H9 (cell line): ENCODE results near the gene LIPA. TPM values are rescaled to one million over a fixed set of nuclear protein-coding genes. Genes with fewer than 3 reads are reported as not detected.

ENCODE experiments used
- DNase-seq: peaks from one replicate; pipeline ENCODE4 v3.0.0-alpha.2; 2017
- H2AFZ ChIP-seq: one replicate; pipeline ENCODE4 v1.6.1; 2013; ENCODE audit warnings: mild to moderate bottlenecking, low read length, control low read depth, moderate library complexity
- H2AK5ac ChIP-seq: 2 replicates; pipeline ENCODE4 v1.6.1; 2013; ENCODE audit warnings: low read length, control low read depth, mixed read lengths; ENCODE audit not compliant: insufficient read length
- H2BK120ac ChIP-seq: one replicate; pipeline ENCODE4 v1.6.1; 2013; ENCODE audit warnings: low read depth, mild to moderate bottlenecking, low read length, control low read depth, inconsistent platforms; ENCODE audit not compliant: poor library complexity, severe bottlenecking
- H2BK12ac ChIP-seq: 2 replicates; pipeline ENCODE4 v1.6.1; 2013; ENCODE audit warnings: low read length, control low read depth, mixed read lengths, low read depth; ENCODE audit not compliant: insufficient read length
- H2BK15ac ChIP-seq: 2 replicates; pipeline ENCODE4 v1.6.1; 2013; ENCODE audit warnings: low read depth, low read length, control low read depth
- H2BK20ac ChIP-seq: one replicate; pipeline ENCODE4 v1.6.1; 2013; ENCODE audit warnings: low read depth, mild to moderate bottlenecking, low read length, control low read depth, inconsistent platforms; ENCODE audit not compliant: poor library complexity, severe bottlenecking
- H2BK5ac ChIP-seq: 2 replicates; pipeline ENCODE4 v1.6.1; 2013; ENCODE audit warnings: low read length, control low read depth, mixed read lengths; ENCODE audit not compliant: insufficient read length
- H3K14ac ChIP-seq: 2 replicates; pipeline ENCODE4 v1.6.1; 2013; ENCODE audit warnings: low read length, control low read depth; ENCODE audit not compliant: insufficient read depth
- H3K18ac ChIP-seq: 2 replicates; pipeline ENCODE4 v1.6.1; 2013; ENCODE audit warnings: low read depth, mild to moderate bottlenecking, mixed read lengths, low read length, control low read depth; ENCODE audit not compliant: insufficient read length
- H3K23ac ChIP-seq: 2 replicates; pipeline ENCODE4 v1.6.1; 2013; ENCODE audit warnings: low read length, control low read depth, mixed read lengths, low read depth; ENCODE audit not compliant: insufficient read length
- H3K23me2 ChIP-seq: 2 replicates; pipeline ENCODE4 v1.6.1; 2013; ENCODE audit warnings: low read depth, mild to moderate bottlenecking, mixed read lengths, low read length, control low read depth; ENCODE audit not compliant: insufficient read length, poor library complexity, severe bottlenecking
- H3K27ac ChIP-seq: 2 replicates; pipeline ENCODE4 v1.5.1; 2013; ENCODE audit warnings: low read length, control low read depth, mixed read lengths, low read depth; ENCODE audit not compliant: insufficient read length
- H3K27me3 ChIP-seq: 2 replicates; pipeline ENCODE4 v1.6.1; 2013; ENCODE audit warnings: low read length, control low read depth, inconsistent platforms; ENCODE audit not compliant: insufficient read depth
- H3K4ac ChIP-seq: 2 replicates; pipeline ENCODE4 v1.6.1; 2013; ENCODE audit warnings: low read depth, mild to moderate bottlenecking, control low read depth, inconsistent platforms, low read length, moderate library complexity
- H3K4me1 ChIP-seq: 2 replicates; pipeline ENCODE4 v1.6.1; 2013; ENCODE audit warnings: low read length, control low read depth, inconsistent platforms; ENCODE audit not compliant: insufficient read depth
- H3K4me2 ChIP-seq: 2 replicates; pipeline ENCODE4 v1.6.1; 2013; ENCODE audit warnings: low read length, control low read depth, mixed read lengths; ENCODE audit not compliant: insufficient read length, insufficient read depth
- H3K56ac ChIP-seq: 2 replicates; pipeline ENCODE4 v1.6.1; 2013; ENCODE audit warnings: low read depth, mild to moderate bottlenecking, mixed read lengths, low read length, control low read depth; ENCODE audit not compliant: insufficient read length
- H3K79me1 ChIP-seq: 2 replicates; pipeline ENCODE4 v1.6.1; 2013; ENCODE audit warnings: low read depth, mild to moderate bottlenecking, moderate library complexity, low read length, control low read depth, inconsistent platforms; ENCODE audit not compliant: insufficient read depth, poor library complexity, severe bottlenecking
- H3K79me2 ChIP-seq: 2 replicates; pipeline ENCODE4 v1.6.1; 2013; ENCODE audit warnings: low read length, control low read depth, inconsistent platforms; ENCODE audit not compliant: insufficient read depth
- H3K9ac ChIP-seq: 2 replicates; pipeline ENCODE4 v1.6.1; 2013; ENCODE audit warnings: low read length, control low read depth, mixed read lengths; ENCODE audit not compliant: insufficient read length; ENCODE audit errors: extremely low read depth
- H3K9me3 ChIP-seq: one replicate; pipeline ENCODE4 v1.6.1; 2013; ENCODE audit warnings: low read depth, low read length, inconsistent platforms; ENCODE audit not compliant: control insufficient read depth
- H3T11ph ChIP-seq: one replicate; pipeline ENCODE4 v1.6.1; 2013; ENCODE audit warnings: mild to moderate bottlenecking, low read length, control low read depth, inconsistent platforms
- H4K20me1 ChIP-seq: one replicate; pipeline ENCODE4 v1.6.1; 2013; ENCODE audit not compliant: control insufficient read depth, insufficient read length, insufficient read depth
- H4K5ac ChIP-seq: 2 replicates; pipeline ENCODE4 v1.6.1; 2013; ENCODE audit warnings: low read depth, mild to moderate bottlenecking, mixed read lengths, low read length, control low read depth; ENCODE audit not compliant: insufficient read length
- H4K8ac ChIP-seq: replicated peaks from 2 replicates; pipeline ENCODE4 v1.6.1; 2013; ENCODE audit warnings: low read length, control low read depth, mixed read lengths, low read depth; ENCODE audit not compliant: insufficient read length
- H4K91ac ChIP-seq: 2 replicates; pipeline ENCODE4 v1.6.1; 2013; ENCODE audit warnings: low read depth, mild to moderate bottlenecking, moderate library complexity, mixed read lengths, low read length, control low read depth; ENCODE audit not compliant: insufficient read length
- H3K27ac Mint-ChIP-seq, 3 experiments: 2 replicates in 2 of 3; 3 replicates in 1 of 3; pipeline ENCODE4 v1.8.0; 2020 to 2021; ENCODE audit warnings: mixed read lengths in 3 of 3, mild to moderate bottlenecking in 1 of 3, moderate library complexity in 1 of 3
- H3K27me3 Mint-ChIP-seq: 2 replicates; pipeline ENCODE4 v1.8.0; 2021; ENCODE audit warnings: low read depth, mild to moderate bottlenecking, moderate library complexity, mixed read lengths
- H3K36me3 Mint-ChIP-seq, 3 experiments: 2 replicates in 2 of 3; 3 replicates in 1 of 3; pipeline ENCODE4 v1.8.0; 2020 to 2021; ENCODE audit warnings: low read depth in 3 of 3, mixed read lengths in 3 of 3; ENCODE audit not compliant: insufficient read depth in 1 of 3
- H3K4me1 Mint-ChIP-seq, 2 experiments: 2 replicates each; pipeline ENCODE4 v1.8.0; 2020; ENCODE audit warnings: mixed read lengths in 2 of 2
- H3K4me3 Mint-ChIP-seq, 2 experiments: 2 replicates in 1 of 2; 3 replicates in 1 of 2; pipeline ENCODE4 v1.8.0; 2020 to 2021; ENCODE audit warnings: mild to moderate bottlenecking in 2 of 2, mixed read lengths in 2 of 2, moderate library complexity in 1 of 2
- H3K9me3 Mint-ChIP-seq, 2 experiments: 2 replicates in 1 of 2; 3 replicates in 1 of 2; pipeline ENCODE4 v1.8.0; 2020; ENCODE audit warnings: mild to moderate bottlenecking in 2 of 2, mixed read lengths in 2 of 2, moderate library complexity in 1 of 2
- WGBS: extraction: QIAGEN DNeasy Blood & Tissue Kit; methylation state at CpG from one replicate; pipeline ENCODE4 v1.1.7; 2013; ENCODE audit warnings: missing lambda C conversion rate, low lambda C conversion rate, mixed read lengths; ENCODE audit not compliant: insufficient read length; ENCODE audit errors: extremely low coverage; 5-methylcytosine and 5-hydroxymethylcytosine counted together
- total RNA-seq: library from RNA; stranded (reverse); gene quantifications from 2 replicates; pipeline ENCODE4 v1.2.1, GENCODE V29; 2021
- TF ChIP-seq, protein P1 (sequence below): fragments of 200-600 bp; sonication (generic); conservative IDR thresholded peaks from 3 replicates; pipeline ENCODE4 v1.8.0; 2021; ENCODE audit warnings: antibody characterized with exemption, mild to moderate bottlenecking

The LIPA gene
- total RNA-seq, 1 experiment from 2014 or later = 20.9 TPM

GRCh38 chr10:89297356-89297755 lies 45.8 kb upstream of the LIPA start:
- peaks cover 0 to 3% of the 10 kb centered on the region in 2 experiments; a peak in 1 of 5 replicates for H3K9me3 Mint-ChIP-seq
- no peak for DNase-seq
- no peak overlapping the region for H3K27ac Mint-ChIP-seq
- H2AK5ac ChIP-seq = no peak overlapping the region
- H3K4me2 ChIP-seq = no peak overlapping the region
- no peaks in the 10 kb centered on the region for H3K79me1 ChIP-seq
- no peak overlapping the region for H2BK5ac ChIP-seq
- no peaks in the 10 kb centered on the region for H3K27me3 ChIP-seq
- H3K4me3 Mint-ChIP-seq = no peak overlapping the region
- no peak overlapping the region for H3K18ac ChIP-seq
- no peak overlapping the region for H2BK120ac ChIP-seq
- no peak overlapping the region for H3K56ac ChIP-seq
- no peak overlapping the region for H4K5ac ChIP-seq
- H2BK15ac ChIP-seq = no peak overlapping the region
- no peaks in the 10 kb centered on the region for H4K20me1 ChIP-seq
- no peaks in the 10 kb centered on the region for H3K23me2 ChIP-seq
- H4K8ac ChIP-seq = no peak overlapping the region
- H2BK12ac ChIP-seq = no peak overlapping the region
- no CpG with 5 or more reads among the region's 4 CpGs for WGBS
- H3K4ac ChIP-seq = no peak overlapping the region
- H3T11ph ChIP-seq = no peak overlapping the region
- H4K91ac ChIP-seq = no peak overlapping the region
- no peak overlapping the region for H2BK20ac ChIP-seq
- no peaks in the 10 kb centered on the region for H3K79me2 ChIP-seq
- H3K4me1 ChIP-seq = peaks cover 3% of the 10 kb centered on the region
- peaks cover 14 to 15% of the 10 kb centered on the region in 2 experiments for H3K4me1 Mint-ChIP-seq
- no peaks in the 10 kb centered on the region for H3K9me3 ChIP-seq
- TF ChIP-seq, protein P1, sequence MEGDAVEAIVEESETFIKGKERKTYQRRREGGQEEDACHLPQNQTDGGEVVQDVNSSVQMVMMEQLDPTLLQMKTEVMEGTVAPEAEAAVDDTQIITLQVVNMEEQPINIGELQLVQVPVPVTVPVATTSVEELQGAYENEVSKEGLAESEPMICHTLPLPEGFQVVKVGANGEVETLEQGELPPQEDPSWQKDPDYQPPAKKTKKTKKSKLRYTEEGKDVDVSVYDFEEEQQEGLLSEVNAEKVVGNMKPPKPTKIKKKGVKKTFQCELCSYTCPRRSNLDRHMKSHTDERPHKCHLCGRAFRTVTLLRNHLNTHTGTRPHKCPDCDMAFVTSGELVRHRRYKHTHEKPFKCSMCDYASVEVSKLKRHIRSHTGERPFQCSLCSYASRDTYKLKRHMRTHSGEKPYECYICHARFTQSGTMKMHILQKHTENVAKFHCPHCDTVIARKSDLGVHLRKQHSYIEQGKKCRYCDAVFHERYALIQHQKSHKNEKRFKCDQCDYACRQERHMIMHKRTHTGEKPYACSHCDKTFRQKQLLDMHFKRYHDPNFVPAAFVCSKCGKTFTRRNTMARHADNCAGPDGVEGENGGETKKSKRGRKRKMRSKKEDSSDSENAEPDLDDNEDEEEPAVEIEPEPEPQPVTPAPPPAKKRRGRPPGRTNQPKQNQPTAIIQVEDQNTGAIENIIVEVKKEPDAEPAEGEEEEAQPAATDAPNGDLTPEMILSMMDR = no peak
- no peak overlapping the region for H3K27ac ChIP-seq
- no peak overlapping the region for H3K23ac ChIP-seq
- no peak overlapping the region for H3K14ac ChIP-seq
- no peak overlapping the region for H2AFZ ChIP-seq
- H3K9ac ChIP-seq = no peak overlapping the region
- H3K27me3 Mint-ChIP-seq = no peaks in the 10 kb centered on the region; the same call in none of the 2 replicates
- H3K36me3 Mint-ChIP-seq = peaks cover 0 to 2% (median 0%) of the 10 kb centered on the region in 3 experiments; a peak in 2 of 7 replicates
